Testis (tissue), 3 donors: ENCODE measurements around the gene MPL. TPM values are rescaled to one million over a fixed set of nuclear protein-coding genes. Genes with fewer than 3 reads are reported as not detected.
"Not testable (repeated sequence)": the region's sequence is repeated elsewhere in the genome, so short reads cannot be mapped to it uniquely, and the experiment has no call there.

Experiments
- DNase-seq: peaks from one replicate; pipeline ENCODE4 v3.0.0-alpha.2; 2019
- H3K27ac ChIP-seq, 2 donors: fragments of 200-600 bp; sonication (generic); one replicate each; pipeline ENCODE4 v1.5.1; 2019
- H3K27me3 ChIP-seq: fragments of 200-600 bp; sonication (generic); one replicate; pipeline ENCODE4 v1.5.1; 2019
- H3K36me3 ChIP-seq: fragments of 200-600 bp; sonication (generic); one replicate; pipeline ENCODE4 v1.5.1; 2017; ENCODE audit warnings: low read depth; ENCODE audit errors: missing control alignments
- H3K4me1 ChIP-seq: fragments of 200-600 bp; sonication (generic); one replicate; pipeline ENCODE4 v1.5.1; 2019
- H3K4me3 ChIP-seq, 2 donors: fragments of 200-600 bp; sonication (generic); one replicate each; pipeline ENCODE4 v1.5.1; 2017 to 2019
- H3K9me3 ChIP-seq: fragments of 200-600 bp; sonication (generic); one replicate; pipeline ENCODE4 v1.5.1; 2017
- POLR2A ChIP-seq: fragments of 450-650 bp; IDR thresholded peaks from one replicate; pipeline ENCODE4 v1.6.1; 2017; ENCODE audit warnings: antibody characterized with exemption, mild to moderate bottlenecking, moderate library complexity
- WGBS, 2 donors: methylation state at CpG; one replicate each; pipeline ENCODE4 v1.1.5; 2018; 5-methylcytosine and 5-hydroxymethylcytosine counted together
- intact Hi-C: fragments of 100-400 bp; cut with DNase I; formaldehyde crosslinking; loops from one replicate; pipeline ENCODE4 v1.15.1; 2023; ENCODE audit warnings: low total_unique reads
- microRNA-seq, 2 donors: library from miRNA; unstranded; fragments of <30 nt; microRNA quantifications; one replicate each; pipeline ENCODE4, GENCODE V29; 2016; ENCODE audit warnings: borderline number of aligned reads in 2 of 2, borderline replicate concordance in 1 of 2
- polyA plus RNA-seq: library from polyadenylated mRNA; stranded (reverse); fragments of 350-450 nt; fragmentation: Illumina TruSeq; extraction: RNeasy Lipid Tissue Mini Kit (QIAGEN cat#74804); gene quantifications from one replicate; pipeline ENCODE4 v1.2.3, GENCODE V29; 2014; ENCODE audit warnings: low read depth, low replicate concordance; ENCODE audit not compliant: insufficient read depth
- total RNA-seq, 2 donors: library from RNA; depleted of rRNA; stranded (reverse); fragments of >200 nt; gene quantifications; one replicate each; pipeline ENCODE4 v1.2.3, GENCODE V29; 2016
- TF ChIP-seq, protein P1 (sequence below), 3 experiments: fragments of 450-650 bp in 2 of 3; fragments of 200-600 bp in 1 of 3; sonication (generic) in 1 of 3; IDR thresholded peaks; one replicate each; pipeline ENCODE4 v1.5.1; 2016 to 2019; ENCODE audit warnings: antibody characterized with exemption in 3 of 3, mild to moderate bottlenecking in 2 of 3, moderate library complexity in 1 of 3

The MPL gene
- total and polyA plus RNA-seq, 3 donors from 2014 or later, result 0.32 to 0.56 (median 0.47) TPM

DNA sequence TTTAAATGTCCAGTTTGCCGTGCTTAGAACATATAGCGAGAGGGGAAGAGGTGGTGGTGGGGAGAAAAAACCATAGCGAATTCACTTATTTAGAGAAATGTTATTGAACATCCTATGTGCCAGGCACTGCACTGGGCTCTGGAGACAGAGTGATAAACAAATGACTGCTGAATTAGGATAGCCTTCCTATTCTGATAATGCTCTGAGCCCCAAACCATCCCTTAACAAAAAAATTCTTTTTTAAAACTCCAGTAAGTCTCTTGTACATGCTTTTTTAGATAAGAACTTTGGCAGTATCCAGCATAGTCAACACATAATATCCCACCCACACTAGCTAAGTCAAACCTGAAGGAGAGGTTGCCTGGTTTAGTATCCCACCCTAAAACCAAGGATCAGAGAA, 60.6 kb downstream of the MPL start:
- H3K4me3 ChIP-seq, result no peak overlapping the region
- H3K36me3 ChIP-seq, result no peaks in the 10 kb centered on the region
- no peak for TF ChIP-seq POLR2A
- TF ChIP-seq, protein P1, sequence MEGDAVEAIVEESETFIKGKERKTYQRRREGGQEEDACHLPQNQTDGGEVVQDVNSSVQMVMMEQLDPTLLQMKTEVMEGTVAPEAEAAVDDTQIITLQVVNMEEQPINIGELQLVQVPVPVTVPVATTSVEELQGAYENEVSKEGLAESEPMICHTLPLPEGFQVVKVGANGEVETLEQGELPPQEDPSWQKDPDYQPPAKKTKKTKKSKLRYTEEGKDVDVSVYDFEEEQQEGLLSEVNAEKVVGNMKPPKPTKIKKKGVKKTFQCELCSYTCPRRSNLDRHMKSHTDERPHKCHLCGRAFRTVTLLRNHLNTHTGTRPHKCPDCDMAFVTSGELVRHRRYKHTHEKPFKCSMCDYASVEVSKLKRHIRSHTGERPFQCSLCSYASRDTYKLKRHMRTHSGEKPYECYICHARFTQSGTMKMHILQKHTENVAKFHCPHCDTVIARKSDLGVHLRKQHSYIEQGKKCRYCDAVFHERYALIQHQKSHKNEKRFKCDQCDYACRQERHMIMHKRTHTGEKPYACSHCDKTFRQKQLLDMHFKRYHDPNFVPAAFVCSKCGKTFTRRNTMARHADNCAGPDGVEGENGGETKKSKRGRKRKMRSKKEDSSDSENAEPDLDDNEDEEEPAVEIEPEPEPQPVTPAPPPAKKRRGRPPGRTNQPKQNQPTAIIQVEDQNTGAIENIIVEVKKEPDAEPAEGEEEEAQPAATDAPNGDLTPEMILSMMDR (IDR thresholded peaks at IDR 0.05), result no peak
- intact Hi-C loops, result no loop called here
- no peak for DNase-seq
- H3K4me1 ChIP-seq, result peaks cover 7% of the 10 kb centered on the region
- H3K27me3 ChIP-seq, result no peaks in the 10 kb centered on the region
- H3K9me3 ChIP-seq, result no peaks in the 10 kb centered on the region
- H3K27ac ChIP-seq, result no peak overlapping the region
- 96% methylated on average over 3 of the region's 3 CpGs for WGBS, 2 donors

DNA sequence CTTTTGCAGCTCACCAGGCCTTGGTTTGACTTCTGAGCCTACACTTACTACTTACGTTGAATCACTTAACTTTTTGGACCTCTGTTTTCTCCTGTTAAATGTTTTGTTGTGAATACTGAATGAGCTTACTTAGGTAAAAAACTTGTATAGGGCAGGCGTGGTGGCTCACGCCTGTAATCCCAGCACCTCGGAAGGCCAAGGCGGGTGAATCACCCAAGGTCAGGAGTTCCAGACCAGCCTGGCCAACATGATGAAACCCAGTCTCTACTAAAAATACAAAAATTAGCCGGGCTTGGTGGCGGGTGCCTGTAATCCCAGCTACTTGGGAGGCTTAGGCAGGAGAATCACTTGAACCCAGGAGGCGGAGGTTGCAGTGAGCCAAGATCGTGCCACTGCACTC, 62.8 kb downstream of the MPL start:
- H3K9me3 ChIP-seq, H3K27me3 ChIP-seq, H3K27ac ChIP-seq, H3K4me1 ChIP-seq, DNase-seq, H3K36me3 ChIP-seq, H3K4me3 ChIP-seq, intact Hi-C loops: not testable (repeated sequence)
- WGBS, 2 donors, result 95 to 96% methylated on average over 9 of the region's 9 CpGs

DNA sequence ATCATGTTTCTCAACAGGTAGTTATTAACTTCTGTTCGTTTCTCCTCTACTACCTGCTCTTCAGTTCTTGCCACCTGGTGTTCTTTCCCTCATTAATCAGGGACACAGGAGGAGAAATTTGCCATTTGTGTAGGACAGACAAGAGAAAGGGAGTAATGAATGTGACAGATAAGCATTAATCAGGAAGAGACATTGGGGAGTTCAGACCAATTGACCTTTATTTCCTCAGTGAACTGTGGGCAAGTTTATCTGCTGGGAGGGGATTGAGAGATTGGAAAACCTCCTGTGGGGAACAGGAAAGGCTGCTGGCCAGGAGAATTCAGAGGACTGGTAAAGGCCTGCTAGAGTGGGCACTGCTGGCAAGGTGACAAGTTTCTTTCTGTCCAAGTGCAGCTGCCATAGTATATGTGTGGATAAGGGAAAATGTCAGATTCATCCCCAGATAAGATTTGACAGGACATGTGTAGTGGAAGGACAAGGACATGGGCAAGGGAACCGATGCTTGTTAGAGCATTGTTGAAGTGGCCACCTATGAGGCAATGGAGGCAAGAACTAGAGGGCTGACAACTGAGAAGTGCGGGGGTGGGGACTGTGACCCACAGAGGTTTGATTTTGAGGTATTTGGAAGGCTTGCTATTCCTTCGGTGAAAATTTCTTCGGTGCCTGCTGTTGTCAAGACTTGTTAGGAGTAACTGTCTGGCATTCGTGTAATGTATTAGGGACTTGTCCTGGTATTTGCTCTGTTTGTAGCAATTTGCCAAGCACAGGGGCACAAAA, 64.7 kb downstream of the MPL start:
- Histone ChIP-seq H3K27ac (no peak overlapping the region), H3K36me3 (no peaks in the 10 kb centered on the region), H3K9me3 (no peaks in the 10 kb centered on the region), H3K4me1 (peaks cover 18% of the 10 kb centered on the region), H3K27me3 (no peaks in the 10 kb centered on the region), H3K4me3 (no peak overlapping the region)
- TF ChIP-seq, protein P1 (IDR thresholded peaks at IDR 0.05), result no peak
- no peak for TF ChIP-seq POLR2A
- 82 to 89% methylated on average over 6 of the region's 6 CpGs for WGBS, 2 donors
- no peak for DNase-seq
- intact Hi-C loops, result no loop called here

Small RNA genes lying within 50 kb of the gene (microRNA-seq; reads per million reads assigned to microRNA genes)
- gene MIR6734, result 3.5 to 4.2 reads per million in 2 donors

Other genes starting within 250 kb of the MPL start
- 10 to 100 TPM; 74.0 to 81.7 TPM for gene EBNA1BP2, start 165.5 kb upstream of the MPL start, total RNA-seq
- gene EBNA1BP2, start 165.5 kb upstream of the MPL start, polyA plus RNA-seq, result 87.9 TPM
- gene CFAP57, start 165.5 kb upstream of the MPL start, total RNA-seq, result 10 to 100 TPM; 16.6 to 22.9 TPM
- gene CFAP57, start 165.5 kb upstream of the MPL start, polyA plus RNA-seq, result 38.7 TPM
- gene TMEM125, start 67.8 kb upstream of the MPL start, total RNA-seq, result 1 to 10 TPM in 1 of 2 donors, under 1 TPM in 1; 0.71 to 2.0 TPM
- gene TMEM125, start 67.8 kb upstream of the MPL start, polyA plus RNA-seq, result 2.2 TPM
- gene C1orf210, start 52.2 kb upstream of the MPL start, total RNA-seq, result under 1 TPM in 1 of 2 donors, not detected in 1; 0.25 TPM
- 0.71 TPM for gene C1orf210, start 52.2 kb upstream of the MPL start, polyA plus RNA-seq
- 10 to 100 TPM; 10.5 to 16.8 TPM for gene TIE1, start 36.8 kb upstream of the MPL start, total RNA-seq
- 10.9 TPM for gene TIE1, start 36.8 kb upstream of the MPL start, polyA plus RNA-seq
- gene CDC20, start 21.2 kb downstream of the MPL start, total RNA-seq, result 10 to 100 TPM; 44.7 to 48.6 TPM
- gene CDC20, start 21.2 kb downstream of the MPL start, polyA plus RNA-seq, result 135 TPM
- gene ELOVL1, start 30.2 kb downstream of the MPL start, total RNA-seq, result 10 to 100 TPM; 30.6 to 40.1 TPM
- 51.5 TPM for gene ELOVL1, start 30.2 kb downstream of the MPL start, polyA plus RNA-seq
- gene MED8, start 52.0 kb downstream of the MPL start, total RNA-seq, result 10 to 100 TPM; 43.2 to 49.4 TPM
- gene MED8, start 52.0 kb downstream of the MPL start, polyA plus RNA-seq, result 46.5 TPM
- 100 to 1,000 TPM in 1 of 2 donors, 10 to 100 TPM in 1; 90.1 to 115 TPM for gene SZT2, start 52.1 kb downstream of the MPL start, total RNA-seq
- 40.0 TPM for gene SZT2, start 52.1 kb downstream of the MPL start, polyA plus RNA-seq
- gene HYI, start 116.1 kb downstream of the MPL start, total RNA-seq, result 10 to 100 TPM; 21.2 to 35.5 TPM
- 20.1 TPM for gene HYI, start 116.1 kb downstream of the MPL start, polyA plus RNA-seq
- gene PTPRF, start 193.1 kb downstream of the MPL start, total RNA-seq, result 10 to 100 TPM; 43.1 to 45.4 TPM
- gene PTPRF, start 193.1 kb downstream of the MPL start, polyA plus RNA-seq, result 51.0 TPM